Liver (tissue), 9 donors: ENCODE results near the gene RAPSN. TPM values are rescaled to one million over a fixed set of nuclear protein-coding genes. Genes with fewer than 3 reads are reported as not detected.

Source experiments
- DNase-seq: peaks from one replicate; pipeline ENCODE4 v3.0.0-alpha.2; 2017; ENCODE audit warnings: low spot score
- H3K27ac ChIP-seq, 2 donors: one replicate each; pipeline ENCODE4 v1.7.0; 2013; ENCODE audit warnings: inconsistent platforms in 2 of 2, low read length in 2 of 2, control low read depth in 1 of 2, low read depth in 1 of 2, mild to moderate bottlenecking in 1 of 2
- H3K27me3 ChIP-seq, 4 donors: one replicate each; pipeline versions ENCODE4 v1.6.1 to v1.7.0; 2013; ENCODE audit warnings: low read length in 3 of 4, inconsistent platforms in 1 of 4, mild to moderate bottlenecking in 1 of 4, moderate library complexity in 1 of 4; ENCODE audit not compliant: control insufficient read depth in 4 of 4, insufficient read depth in 4 of 4
- H3K36me3 ChIP-seq, 4 donors: one replicate each; pipeline versions ENCODE4 v1.6.1 to v1.7.0; 2013; ENCODE audit warnings: low read length in 3 of 4, mild to moderate bottlenecking in 3 of 4, low read depth in 1 of 4, moderate library complexity in 1 of 4; ENCODE audit not compliant: control insufficient read depth in 4 of 4, insufficient read depth in 3 of 4
- H3K4me1 ChIP-seq, 4 donors: one replicate each; pipeline versions ENCODE4 v1.6.1 to v1.7.0; 2013; ENCODE audit warnings: low read length in 3 of 4, mild to moderate bottlenecking in 3 of 4, moderate library complexity in 1 of 4; ENCODE audit not compliant: control insufficient read depth in 4 of 4, insufficient read depth in 4 of 4
- H3K4me3 ChIP-seq, 3 donors: one replicate each; pipeline versions ENCODE4 v1.6.1 to v1.7.0; 2013; ENCODE audit warnings: low read length in 3 of 3, control low read depth in 1 of 3, low read depth in 1 of 3, mild to moderate bottlenecking in 1 of 3
- H3K9ac ChIP-seq, 2 donors: one replicate each; pipeline ENCODE4 v1.7.0; 2013; ENCODE audit warnings: low read length in 2 of 2, mild to moderate bottlenecking in 2 of 2, moderate library complexity in 2 of 2, control low read depth in 1 of 2, low read depth in 1 of 2
- H3K9me3 ChIP-seq, 4 donors: one replicate each; pipeline versions ENCODE4 v1.6.1 to v1.7.0; 2013; ENCODE audit warnings: low read length in 3 of 4; ENCODE audit not compliant: control insufficient read depth in 4 of 4
- ATF3 ChIP-seq: IDR thresholded peaks from 2 replicates; pipeline ENCODE4 v1.6.1; 2016; ENCODE audit warnings: antibody characterized with exemption
- EGR1 ChIP-seq, 2 donors: IDR thresholded peaks; 2 replicates each; pipeline ENCODE4 v1.6.1; 2016 to 2018; ENCODE audit warnings: antibody characterized with exemption in 2 of 2, low read depth in 2 of 2
- FOXA1 ChIP-seq: IDR thresholded peaks from 2 replicates; pipeline ENCODE4 v1.6.1; 2016; ENCODE audit warnings: antibody characterized with exemption
- FOXA2 ChIP-seq: IDR thresholded peaks from 2 replicates; pipeline ENCODE4 v1.6.1; 2016; ENCODE audit warnings: antibody characterized with exemption
- GABPA ChIP-seq, 2 donors: IDR thresholded peaks in 1 of 2; conservative IDR thresholded peaks in 1 of 2; 2 replicates each; pipeline ENCODE4 v1.6.1; 2016; ENCODE audit warnings: antibody characterized with exemption in 2 of 2, mild to moderate bottlenecking in 1 of 2, moderate library complexity in 1 of 2
- HNF4G ChIP-seq: IDR thresholded peaks from 2 replicates; pipeline ENCODE4 v1.6.1; 2016; ENCODE audit warnings: antibody characterized with exemption
- JUND ChIP-seq, 2 donors: IDR thresholded peaks; 2 replicates each; pipeline ENCODE4 v1.6.1; 2016; ENCODE audit warnings: antibody characterized with exemption in 2 of 2
- NR2F2 ChIP-seq: IDR thresholded peaks from 2 replicates; pipeline ENCODE4 v1.6.1; 2016; ENCODE audit warnings: antibody characterized with exemption
- RAD21 ChIP-seq, 2 donors: IDR thresholded peaks; 2 replicates each; pipeline ENCODE4 v1.6.1; 2016; ENCODE audit warnings: antibody characterized with exemption in 2 of 2, mild to moderate bottlenecking in 2 of 2
- RXRA ChIP-seq, 2 donors: IDR thresholded peaks; 2 replicates each; pipeline ENCODE4 v1.6.1; 2017 to 2018; ENCODE audit warnings: antibody characterized with exemption in 2 of 2, mild to moderate bottlenecking in 1 of 2
- SP1 ChIP-seq: IDR thresholded peaks from 2 replicates; pipeline ENCODE4 v1.6.1; 2018; ENCODE audit warnings: antibody characterized with exemption, mild to moderate bottlenecking
- TAF1 ChIP-seq: conservative IDR thresholded peaks from 2 replicates; pipeline ENCODE4 v1.6.1; 2016; ENCODE audit warnings: antibody characterized with exemption, mild to moderate bottlenecking
- YY1 ChIP-seq: IDR thresholded peaks from 2 replicates; pipeline ENCODE4 v1.6.1; 2016; ENCODE audit warnings: antibody characterized with exemption, mild to moderate bottlenecking
- WGBS: extraction: QIAGEN DNeasy Blood & Tissue Kit; methylation state at CpG from one replicate; pipeline ENCODE4 v1.1.7; 2013; 5-methylcytosine and 5-hydroxymethylcytosine counted together
- polyA plus RNA-seq, 2 donors: library from polyadenylated mRNA; stranded (reverse) in 1 of 2; unstranded in 1 of 2; fragments of 200-250 nt in 1 of 2; fragments of >200 nt in 1 of 2; fragmentation: Nextera tagmentation in 1 of 2; extraction: Ambion mirVana in 1 of 2; gene quantifications; one replicate each; pipeline versions ENCODE4 v1.2.1 to v1.2.3, GENCODE V29; 2013 to 2015
- total RNA-seq, 2 donors: library from RNA; depleted of rRNA; stranded (reverse); fragments of >200 nt; gene quantifications; one replicate each; pipeline ENCODE4 v1.2.3, GENCODE V29; 2014
- TF ChIP-seq, protein P1 (sequence below): fragments of 150-350 bp; IDR thresholded peaks from 2 replicates; pipeline ENCODE4 v1.5.1; 2017; ENCODE audit warnings: improper control_type of control experiment, low read depth, low read length; ENCODE audit not compliant: missing input control
- TF ChIP-seq, protein P2 (sequence below): IDR thresholded peaks from 2 replicates; pipeline ENCODE4 v1.6.1; 2016; ENCODE audit warnings: antibody characterized with exemption
- TF ChIP-seq, protein P3 (sequence below): IDR thresholded peaks from 2 replicates; pipeline ENCODE4 v1.6.1; 2016; ENCODE audit warnings: antibody characterized with exemption, mild to moderate bottlenecking
- donor health status: healthy.
- donor health status: healthy.
- donor health status: healthy.
- donor health status: healthy.
- donor health status: healthy.

Gene RAPSN
- total and polyA plus RNA-seq, 4 donors, result 0.12 to 0.59 (median 0.28) TPM; not detected in 1

DNA sequence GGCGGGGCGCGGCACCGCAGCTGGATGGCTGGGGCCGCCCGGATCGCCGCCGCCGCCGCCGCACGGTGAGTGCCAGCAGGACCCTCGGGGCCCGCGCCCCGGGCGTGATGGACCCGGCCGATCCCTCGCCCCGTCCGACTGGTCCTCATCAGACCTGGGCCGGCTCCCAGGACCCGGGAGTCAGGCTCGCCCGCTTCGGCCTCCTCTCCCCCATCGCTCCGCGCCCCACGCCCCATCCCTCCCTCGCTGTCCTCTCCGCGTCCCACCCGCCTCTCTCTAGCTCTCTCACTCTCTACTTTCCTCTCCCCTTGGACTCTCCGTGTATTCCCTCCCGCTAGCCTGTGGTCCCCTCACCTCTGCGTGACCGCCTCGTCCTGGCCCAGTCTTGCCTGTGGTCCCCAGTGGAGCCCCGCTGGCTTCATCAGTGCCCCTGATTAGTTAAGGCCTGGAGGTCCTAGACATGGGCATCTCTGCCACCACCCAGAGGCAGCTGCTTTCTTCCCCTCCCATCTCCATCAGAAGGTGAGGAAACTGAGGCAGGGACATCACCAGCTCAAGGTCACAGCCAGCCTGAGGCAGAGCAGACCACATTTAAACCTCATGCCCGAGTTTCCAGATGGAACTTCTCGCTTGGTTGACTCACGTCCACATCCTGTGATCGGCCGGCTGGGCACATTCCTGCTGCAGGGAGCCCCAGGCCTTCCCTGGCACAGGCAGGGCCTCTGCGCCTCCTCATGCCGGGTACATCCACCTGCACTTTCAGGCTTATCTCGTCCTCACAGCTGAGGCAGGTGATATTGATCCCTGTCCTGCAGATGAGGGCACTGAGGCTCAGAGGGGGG lies 40.1 kb downstream of the RAPSN start:
- Histone ChIP-seq H3K9me3 (no peaks in the 10 kb centered on the region), H3K4me1 (peaks cover 0 to 18% (median 15%) of the 10 kb centered on the region in 4 donors), H3K36me3 (peaks cover 0 to 8% (median 3%) of the 10 kb centered on the region in 4 donors), H3K4me3 (peak overlapping the region; percentile 79 to 88 (median 79)), H3K9ac (peak overlapping the region; percentile 43 to 74), H3K27ac (peak overlapping the region; percentile 76 to 86), H3K27me3 (no peaks in the 10 kb centered on the region)
- no peak for TF ChIP-seq FOXA2
- no peak for TF ChIP-seq FOXA1
- TF ChIP-seq SP1, result no peak
- TF ChIP-seq NR2F2, result no peak
- no peak for TF ChIP-seq HNF4G
- TF ChIP-seq, protein P1, sequence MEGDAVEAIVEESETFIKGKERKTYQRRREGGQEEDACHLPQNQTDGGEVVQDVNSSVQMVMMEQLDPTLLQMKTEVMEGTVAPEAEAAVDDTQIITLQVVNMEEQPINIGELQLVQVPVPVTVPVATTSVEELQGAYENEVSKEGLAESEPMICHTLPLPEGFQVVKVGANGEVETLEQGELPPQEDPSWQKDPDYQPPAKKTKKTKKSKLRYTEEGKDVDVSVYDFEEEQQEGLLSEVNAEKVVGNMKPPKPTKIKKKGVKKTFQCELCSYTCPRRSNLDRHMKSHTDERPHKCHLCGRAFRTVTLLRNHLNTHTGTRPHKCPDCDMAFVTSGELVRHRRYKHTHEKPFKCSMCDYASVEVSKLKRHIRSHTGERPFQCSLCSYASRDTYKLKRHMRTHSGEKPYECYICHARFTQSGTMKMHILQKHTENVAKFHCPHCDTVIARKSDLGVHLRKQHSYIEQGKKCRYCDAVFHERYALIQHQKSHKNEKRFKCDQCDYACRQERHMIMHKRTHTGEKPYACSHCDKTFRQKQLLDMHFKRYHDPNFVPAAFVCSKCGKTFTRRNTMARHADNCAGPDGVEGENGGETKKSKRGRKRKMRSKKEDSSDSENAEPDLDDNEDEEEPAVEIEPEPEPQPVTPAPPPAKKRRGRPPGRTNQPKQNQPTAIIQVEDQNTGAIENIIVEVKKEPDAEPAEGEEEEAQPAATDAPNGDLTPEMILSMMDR, result no peak
- TF ChIP-seq RAD21 (IDR thresholded peaks at IDR 0.05), result no peak
- TF ChIP-seq RXRA (IDR thresholded peaks at IDR 0.05), result no peak
- no peak for TF ChIP-seq ATF3
- no peak for TF ChIP-seq TAF1
- no peak for TF ChIP-seq EGR1 (IDR thresholded peaks at IDR 0.05; ENCODE audit: low read depth in 2 of 2)
- 10% methylated on average over 50 of the region's 50 CpGs for WGBS
- DNase-seq, result peak; percentile 34

DNA sequence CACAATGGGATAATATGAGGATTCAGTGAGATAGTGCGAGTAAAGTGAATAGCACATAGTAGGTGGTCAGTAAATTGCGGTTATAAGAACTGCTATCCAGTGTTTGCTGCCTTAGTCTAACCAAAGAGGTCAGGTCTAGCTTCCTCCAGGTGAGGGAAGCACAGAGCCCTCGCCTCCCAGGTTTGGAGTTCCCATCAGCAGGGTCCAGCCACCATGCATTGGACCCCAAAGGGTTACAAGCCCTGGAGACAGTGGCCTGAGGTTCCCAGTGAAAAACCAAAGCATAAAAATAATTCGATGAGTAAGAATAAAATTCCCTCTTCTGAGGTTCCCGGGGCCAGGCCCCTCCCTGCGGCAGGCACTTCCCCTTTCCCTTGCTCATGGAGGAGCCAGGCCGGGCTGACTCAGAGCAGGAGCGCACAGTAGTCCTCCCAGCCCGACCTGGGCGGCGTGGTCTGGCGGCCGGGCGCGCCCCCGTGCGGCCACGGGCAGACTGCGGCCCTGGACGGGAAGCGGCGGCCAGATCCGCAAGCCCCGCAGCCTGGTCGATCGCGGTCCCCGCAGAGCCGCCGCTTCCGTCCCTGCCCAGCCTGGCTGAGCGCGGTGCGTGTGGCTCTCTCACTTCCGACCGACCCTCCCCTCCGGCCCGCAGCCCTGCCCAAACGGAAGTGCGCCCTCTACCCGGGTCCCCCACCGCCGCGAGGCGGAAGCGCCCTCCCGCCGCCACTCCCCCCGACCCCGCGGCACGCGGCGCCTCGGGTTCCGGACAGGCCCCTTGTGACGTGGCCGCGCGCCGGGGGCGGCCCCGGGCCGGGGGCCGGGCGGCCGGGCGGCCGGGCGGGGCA lies 41.0 kb downstream of the RAPSN start, which contains the start of gene SLC39A13:
TSS of gene SLC39A13 (plus strand) at position 845 of the 845 bp plus-strand sequence. CDS start 1,505 bp downstream, outside the sequence.
- H3K36me3 ChIP-seq, result peaks cover 0 to 4% (median 1%) of the 10 kb centered on the region in 4 donors
- peak within 1 kb of the TSS; percentile 86 to 99 for H3K27ac ChIP-seq
- peak; percentile 88 for DNase-seq
- H3K9me3 ChIP-seq, result no peaks in the 10 kb centered on the region
- H3K9ac ChIP-seq, result peak within 1 kb of the TSS; percentile 79 to 97
- TF ChIP-seq, protein P1, result peak; percentile 78
- TF ChIP-seq, protein P2, sequence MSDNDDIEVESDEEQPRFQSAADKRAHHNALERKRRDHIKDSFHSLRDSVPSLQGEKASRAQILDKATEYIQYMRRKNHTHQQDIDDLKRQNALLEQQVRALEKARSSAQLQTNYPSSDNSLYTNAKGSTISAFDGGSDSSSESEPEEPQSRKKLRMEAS, result no peak
- peak in 1 of 2 donors; percentile 16 for TF ChIP-seq JUND (IDR thresholded peaks at IDR 0.05)
- peak; percentile 62 for TF ChIP-seq YY1
- TF ChIP-seq RAD21 (IDR thresholded peaks at IDR 0.05), result peak; percentile 72 to 78
- TF ChIP-seq SP1, result peak; percentile 31
- TF ChIP-seq, protein P3, sequence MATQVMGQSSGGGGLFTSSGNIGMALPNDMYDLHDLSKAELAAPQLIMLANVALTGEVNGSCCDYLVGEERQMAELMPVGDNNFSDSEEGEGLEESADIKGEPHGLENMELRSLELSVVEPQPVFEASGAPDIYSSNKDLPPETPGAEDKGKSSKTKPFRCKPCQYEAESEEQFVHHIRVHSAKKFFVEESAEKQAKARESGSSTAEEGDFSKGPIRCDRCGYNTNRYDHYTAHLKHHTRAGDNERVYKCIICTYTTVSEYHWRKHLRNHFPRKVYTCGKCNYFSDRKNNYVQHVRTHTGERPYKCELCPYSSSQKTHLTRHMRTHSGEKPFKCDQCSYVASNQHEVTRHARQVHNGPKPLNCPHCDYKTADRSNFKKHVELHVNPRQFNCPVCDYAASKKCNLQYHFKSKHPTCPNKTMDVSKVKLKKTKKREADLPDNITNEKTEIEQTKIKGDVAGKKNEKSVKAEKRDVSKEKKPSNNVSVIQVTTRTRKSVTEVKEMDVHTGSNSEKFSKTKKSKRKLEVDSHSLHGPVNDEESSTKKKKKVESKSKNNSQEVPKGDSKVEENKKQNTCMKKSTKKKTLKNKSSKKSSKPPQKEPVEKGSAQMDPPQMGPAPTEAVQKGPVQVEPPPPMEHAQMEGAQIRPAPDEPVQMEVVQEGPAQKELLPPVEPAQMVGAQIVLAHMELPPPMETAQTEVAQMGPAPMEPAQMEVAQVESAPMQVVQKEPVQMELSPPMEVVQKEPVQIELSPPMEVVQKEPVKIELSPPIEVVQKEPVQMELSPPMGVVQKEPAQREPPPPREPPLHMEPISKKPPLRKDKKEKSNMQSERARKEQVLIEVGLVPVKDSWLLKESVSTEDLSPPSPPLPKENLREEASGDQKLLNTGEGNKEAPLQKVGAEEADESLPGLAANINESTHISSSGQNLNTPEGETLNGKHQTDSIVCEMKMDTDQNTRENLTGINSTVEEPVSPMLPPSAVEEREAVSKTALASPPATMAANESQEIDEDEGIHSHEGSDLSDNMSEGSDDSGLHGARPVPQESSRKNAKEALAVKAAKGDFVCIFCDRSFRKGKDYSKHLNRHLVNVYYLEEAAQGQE, result peak; percentile 36
- TF ChIP-seq FOXA2, result no peak
- TF ChIP-seq ATF3, result no peak
- no peak for TF ChIP-seq NR2F2
- peak; percentile 79 to 91 for TF ChIP-seq GABPA (IDR thresholded peaks at IDR 0.05 in 1 of 2, conservative IDR thresholded peaks at IDR 0.05 in 1 of 2)
- TF ChIP-seq EGR1 (IDR thresholded peaks at IDR 0.05; ENCODE audit: low read depth in 2 of 2), result peak in 1 of 2 donors; percentile 21
- peak within 1 kb of the TSS; percentile 79 to 88 (median 86) for H3K4me3 ChIP-seq
- 2% methylated on average over 70 of the region's 70 CpGs for WGBS
- H3K4me1 ChIP-seq, result peaks cover 0 to 18% (median 15%) of the 10 kb centered on the region in 4 donors
- no peaks in the 10 kb centered on the region for H3K27me3 ChIP-seq
